ENCODE results near the gene LZTS3.
"Not testable (repeated sequence)": the region's sequence is repeated elsewhere in the genome, so short reads cannot be mapped to it uniquely, and the experiment has no call there.

The LZTS3 gene

GRCh38 chr20:3172933-3173609 lies at the start of gene LZTS3:
Gene LZTS3 (minus strand): TSS chr20:3173549. CDS start chr20:3167163, 6,386 bp downstream.
- DNase-seq (ENCODE audit: low spot score) = peak; percentile 84

GRCh38 chr20:3221398-3222226 lies 48.3 kb upstream of the LZTS3 start:
- DNase-seq (ENCODE audit: low spot score) = no peak

- peak; percentile 72 for DNase-seq (ENCODE audit: low spot score)
Measured at GRCh38 chr20:3218307-3218988, 45.1 kb upstream of the LZTS3 start.

GRCh38 chr20:3215359-3215917 lies 42.1 kb upstream of the LZTS3 start:
- DNase-seq (ENCODE audit: low spot score) = not testable (repeated sequence)

- no peak for DNase-seq (ENCODE audit: low spot score)
Measured at GRCh38 chr20:3213226-3213625, 39.9 kb upstream of the LZTS3 start.

GRCh38 chr20:3210346-3210745 lies 37.0 kb upstream of the LZTS3 start:
- no peak for DNase-seq (ENCODE audit: low spot score)

- no peak for DNase-seq (ENCODE audit: low spot score)
Measured at GRCh38 chr20:3209946-3210317, 36.6 kb upstream of the LZTS3 start.

GRCh38 chr20:3209257-3209945 lies 36.1 kb upstream of the LZTS3 start, which contains the start of gene ITPA:
Gene ITPA (plus strand): TSS chr20:3209498. CDS start chr20:3209552, 54 bp downstream.
- peak; percentile 55 for DNase-seq (ENCODE audit: low spot score)

- DNase-seq (ENCODE audit: low spot score) = peak; percentile 10
Measured at GRCh38 chr20:3208786-3209256, 35.5 kb upstream of the LZTS3 start.

- peak; percentile 93 for DNase-seq (ENCODE audit: low spot score)
Measured at GRCh38 chr20:3204124-3204794, 30.9 kb upstream of the LZTS3 start, which contains the start of gene DDRGK1. Gene DDRGK1 (minus strand): TSS chr20:3204682. CDS start chr20:3204627, 55 bp downstream.

- peak; percentile 26 for DNase-seq (ENCODE audit: low spot score)
Measured at GRCh38 chr20:3203315-3204123, 30.2 kb upstream of the LZTS3 start.

GRCh38 chr20:3202965-3203314 lies 29.6 kb upstream of the LZTS3 start:
- DNase-seq (ENCODE audit: low spot score) = no peak

GRCh38 chr20:3199976-3200755 lies 26.8 kb upstream of the LZTS3 start:
- DNase-seq (ENCODE audit: low spot score) = no peak

GRCh38 chr20:3199206-3199605 lies 25.9 kb upstream of the LZTS3 start:
- DNase-seq (ENCODE audit: low spot score) = no peak

GRCh38 chr20:3195590-3196237 lies 22.4 kb upstream of the LZTS3 start:
- no peak for DNase-seq (ENCODE audit: low spot score)

GRCh38 chr20:3194617-3195280 lies 21.4 kb upstream of the LZTS3 start:
- no peak for DNase-seq (ENCODE audit: low spot score)

GRCh38 chr20:3193806-3194616 lies 20.7 kb upstream of the LZTS3 start:
- no peak for DNase-seq (ENCODE audit: low spot score)

Measured in CD4-positive, alpha-beta T cell treated with Interleukin-15 for 4 hours (primary cell).